Measurements from ENCODE around the gene DVL2.
"Not testable (repeated sequence)": the region's sequence is repeated elsewhere in the genome, so short reads cannot be mapped to it uniquely, and the experiment has no call there.

The DVL2 gene

DNA sequence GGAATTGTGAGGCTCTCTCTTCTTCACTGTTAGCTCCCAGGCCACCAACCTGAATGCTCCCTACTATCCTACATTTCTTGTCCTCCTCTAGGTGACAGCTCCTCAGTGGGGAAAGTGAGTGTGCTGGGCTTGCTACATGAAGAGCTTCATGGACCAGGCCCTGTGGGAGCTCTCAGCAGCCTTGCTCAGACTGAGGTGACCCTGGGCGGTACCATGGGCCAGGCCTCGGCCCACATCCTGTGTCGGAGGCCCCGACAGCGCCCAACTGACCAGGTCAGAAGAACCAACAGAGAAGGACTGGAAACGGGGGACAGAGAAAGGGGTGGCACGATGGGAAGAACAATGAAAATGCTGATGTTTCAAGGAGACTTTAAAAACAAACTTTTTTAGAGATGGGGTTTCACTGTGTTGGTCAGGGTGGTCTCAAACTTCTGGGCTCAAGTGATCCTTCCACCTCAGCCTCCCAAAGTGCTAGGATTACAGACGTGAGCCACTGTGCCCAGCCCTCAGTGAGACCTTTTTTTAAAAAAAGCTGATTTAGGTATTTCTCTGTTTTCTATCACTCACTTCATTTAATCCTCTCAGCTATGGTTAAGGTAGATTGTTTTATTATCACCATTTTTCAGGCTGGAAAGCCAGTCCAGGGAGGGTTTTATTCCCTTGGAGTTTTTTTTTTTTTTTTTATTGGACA is 22.6 kb upstream of the DVL2 start:
- DNase-seq (ENCODE audit: low read depth), result no peak

DNA sequence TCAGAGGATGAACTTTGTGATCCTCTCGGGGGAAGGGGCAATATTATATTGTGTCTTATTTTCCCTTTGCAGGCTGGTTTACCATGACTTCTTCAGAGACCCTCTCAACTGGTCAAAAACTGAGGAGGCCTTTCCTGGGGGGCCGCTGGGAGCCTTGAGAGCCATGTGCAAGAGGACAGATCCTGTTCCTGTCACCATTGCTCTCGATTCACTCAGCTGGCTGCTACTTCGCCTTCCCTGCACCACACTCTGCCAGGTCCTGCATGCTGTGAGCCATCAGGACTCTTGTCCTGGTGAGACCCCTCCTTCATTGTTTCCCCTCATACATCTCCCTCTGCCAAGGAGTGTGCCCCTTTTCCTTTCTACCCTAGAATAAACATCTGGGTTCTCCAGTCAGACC is 20.2 kb upstream of the DVL2 start:
- DNase-seq (ENCODE audit: low read depth), result no peak

DNA sequence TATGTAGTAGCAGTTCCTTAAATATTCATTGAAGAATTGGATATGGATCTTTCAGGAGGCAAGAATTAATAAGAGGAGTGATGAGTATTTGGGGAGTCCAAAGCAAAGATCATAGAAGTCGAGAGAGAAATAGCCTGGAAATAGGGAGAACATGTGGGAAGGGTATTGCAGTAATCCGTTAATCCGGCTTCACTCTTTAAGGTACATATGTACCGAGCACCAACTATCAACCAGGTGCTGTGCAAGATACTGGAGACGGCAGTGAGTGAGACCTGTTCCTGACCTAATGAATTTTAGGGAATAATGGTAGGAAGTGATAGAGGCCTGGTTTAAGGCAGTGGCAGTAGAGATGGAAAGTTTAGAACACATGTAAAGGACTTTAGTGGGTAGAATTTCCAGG is 18.8 kb upstream of the DVL2 start:
- no peak for DNase-seq (ENCODE audit: low read depth)

DNA sequence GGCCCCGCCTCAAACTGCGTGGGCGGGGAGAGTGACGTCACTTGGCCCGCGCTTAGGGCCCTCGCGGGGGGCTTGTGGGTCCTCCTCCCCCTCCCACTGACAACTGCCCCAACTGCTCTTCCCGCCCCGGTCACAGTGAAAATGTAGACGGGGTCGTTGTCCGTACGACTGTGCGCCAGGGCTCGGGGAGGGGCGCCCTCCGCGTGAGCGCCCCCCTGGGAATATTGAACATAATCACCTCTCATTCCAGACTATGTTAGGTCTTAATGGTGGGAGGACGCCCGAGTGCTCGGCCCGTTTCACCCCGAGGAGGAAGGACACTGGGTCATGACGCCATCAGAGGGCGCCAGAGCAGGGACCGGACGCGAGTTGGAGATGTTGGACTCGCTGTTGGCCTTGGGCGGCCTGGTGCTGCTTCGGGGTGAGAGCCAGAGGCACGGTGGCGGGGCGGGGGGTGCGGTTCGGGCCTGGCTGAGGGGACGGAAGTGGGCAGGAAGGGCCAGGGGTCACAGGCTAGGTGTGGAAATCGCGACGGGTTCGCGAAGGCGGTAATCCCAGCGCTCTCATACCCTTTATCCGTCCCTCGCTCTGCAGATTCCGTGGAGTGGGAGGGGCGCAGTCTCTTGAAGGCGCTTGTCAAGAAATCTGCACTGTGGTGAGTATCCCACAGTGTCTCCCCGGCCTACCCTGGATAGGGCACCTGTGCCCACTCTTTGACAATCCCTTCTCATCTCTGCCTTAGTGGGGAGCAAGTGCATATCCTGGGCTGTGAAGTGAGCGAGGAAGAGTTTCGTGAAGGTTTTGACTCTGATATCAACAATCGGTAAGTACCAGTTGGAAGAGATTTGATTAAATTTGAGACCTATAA is 18.1 kb upstream of the DVL2 start, which contains the start of gene ELP5:
Gene ELP5, plus strand, starts transcription at position 40 of the 868 bp plus-strand sequence. Its CDS starts 336 bp downstream, at position 376.
- DNase-seq (ENCODE audit: low read depth), result peak; percentile 86

DNA sequence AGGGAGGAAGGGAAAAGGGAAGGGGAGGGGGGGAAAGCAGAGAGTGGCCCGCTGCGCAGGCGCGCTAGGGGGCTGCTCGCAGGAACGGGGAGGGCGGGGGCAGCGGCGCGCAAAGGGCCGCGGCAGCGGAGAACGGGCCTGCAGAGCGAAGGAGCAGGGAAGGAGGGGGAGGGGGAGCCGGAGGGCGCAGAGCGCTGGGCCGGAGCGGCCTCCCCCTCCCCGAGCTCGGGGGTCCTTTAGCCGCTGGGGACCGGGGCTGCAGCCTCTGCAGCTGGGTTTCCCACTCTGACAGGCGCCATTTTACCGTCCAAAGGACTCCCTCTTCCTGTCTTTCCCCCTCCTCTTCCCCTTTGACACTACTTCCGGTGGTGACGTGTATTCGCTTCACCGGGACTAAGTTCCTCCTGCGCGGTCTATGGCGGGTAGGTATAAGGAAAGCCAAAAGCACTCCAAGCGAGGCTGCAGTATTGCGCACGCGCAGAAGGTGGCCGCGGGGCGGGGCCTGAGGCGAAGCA is 17.4 kb upstream of the DVL2 start, which contains the start of gene CTDNEP1:
Gene CTDNEP1, minus strand, starts transcription at position 74 of the 515 bp plus-strand sequence. CDS start 438 bp downstream, outside the sequence.
- peak; percentile 100 for DNase-seq (ENCODE audit: low read depth)

DNA sequence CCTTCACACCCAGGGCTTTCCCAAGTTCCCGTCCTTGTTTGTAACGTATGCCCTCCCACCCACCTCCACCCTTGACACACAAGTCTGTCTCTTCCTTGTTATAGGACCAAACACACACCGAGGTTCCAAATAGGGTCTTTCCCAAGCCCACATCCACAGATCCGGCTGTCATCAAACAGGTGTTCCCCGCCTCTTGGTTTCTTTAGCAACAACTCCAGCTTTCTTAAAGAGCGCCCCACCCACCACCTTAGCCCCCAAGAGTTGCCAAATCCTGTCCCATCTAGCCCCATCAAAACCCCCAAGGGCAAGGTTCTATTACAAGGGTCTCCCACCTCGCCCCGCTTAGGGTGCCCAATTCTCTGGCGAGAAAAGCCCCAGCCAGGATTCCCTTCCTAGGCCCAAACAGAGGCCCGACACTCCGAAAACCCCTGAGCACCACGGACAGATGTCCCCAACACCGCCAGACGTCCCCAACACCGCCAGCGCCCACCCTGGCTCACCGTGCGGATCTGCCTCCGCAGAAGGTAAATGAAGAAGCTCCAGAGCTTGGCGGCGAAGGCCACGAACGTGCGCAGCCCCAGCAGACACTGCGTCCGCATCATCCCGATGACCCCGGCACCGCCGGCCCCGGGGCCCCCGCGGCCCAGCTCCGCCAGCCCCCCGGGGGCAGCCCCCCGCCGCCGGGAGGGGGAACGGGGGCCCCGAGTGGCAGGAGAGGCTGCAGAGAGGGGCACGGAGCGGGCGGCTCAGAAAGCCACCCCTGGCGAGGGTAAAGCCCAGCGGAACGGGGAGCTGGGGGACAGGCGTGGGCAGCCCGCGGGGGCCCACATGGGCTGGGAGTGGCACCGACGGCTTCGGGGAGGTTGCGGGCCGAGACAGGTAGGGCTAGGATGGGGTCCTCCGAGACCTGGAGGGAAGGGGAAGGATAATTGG is 16.6 kb upstream of the DVL2 start:
- no peak for DNase-seq (ENCODE audit: low read depth)

DNA sequence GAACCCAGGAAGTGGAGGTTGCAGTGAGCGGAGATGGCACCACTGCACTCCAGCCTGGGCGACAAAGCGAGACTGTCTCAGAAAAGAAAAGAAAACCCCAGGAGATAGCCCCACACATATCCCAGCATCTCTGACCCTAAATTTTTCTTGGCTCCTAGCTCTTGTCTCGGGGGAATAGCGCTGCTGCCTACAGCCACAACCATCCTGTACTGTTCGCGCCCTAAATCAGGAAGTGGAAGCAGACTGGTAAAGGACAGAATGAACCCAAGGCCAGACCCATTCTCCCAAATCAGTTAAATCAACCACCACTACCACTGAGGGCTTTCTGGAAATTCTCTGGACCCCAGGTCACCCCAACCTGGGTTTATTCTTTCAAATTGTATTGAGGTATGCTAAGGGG is 15.5 kb upstream of the DVL2 start:
- DNase-seq (ENCODE audit: low read depth), result no peak

DNA sequence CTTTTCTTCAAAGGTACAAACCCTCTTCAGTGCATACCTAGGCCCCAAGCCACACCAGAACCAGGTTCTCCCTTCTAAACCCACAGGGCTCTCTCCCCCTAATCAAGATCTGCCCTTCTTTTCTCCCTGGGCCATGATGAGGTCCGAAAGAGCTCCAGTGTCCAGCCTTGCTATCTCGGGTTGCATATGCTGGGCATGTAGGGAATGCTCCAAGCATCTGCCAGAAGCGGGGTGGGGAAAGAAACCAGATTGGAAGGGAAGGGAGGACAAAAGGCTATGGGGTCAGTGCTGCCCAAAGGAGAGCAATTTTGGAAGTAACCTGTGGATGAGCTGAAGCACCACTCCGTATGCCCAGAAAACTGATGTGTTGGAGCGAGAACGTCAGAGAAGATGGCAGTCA is 14.9 kb upstream of the DVL2 start:
- no peak for DNase-seq (ENCODE audit: low read depth)

DNA sequence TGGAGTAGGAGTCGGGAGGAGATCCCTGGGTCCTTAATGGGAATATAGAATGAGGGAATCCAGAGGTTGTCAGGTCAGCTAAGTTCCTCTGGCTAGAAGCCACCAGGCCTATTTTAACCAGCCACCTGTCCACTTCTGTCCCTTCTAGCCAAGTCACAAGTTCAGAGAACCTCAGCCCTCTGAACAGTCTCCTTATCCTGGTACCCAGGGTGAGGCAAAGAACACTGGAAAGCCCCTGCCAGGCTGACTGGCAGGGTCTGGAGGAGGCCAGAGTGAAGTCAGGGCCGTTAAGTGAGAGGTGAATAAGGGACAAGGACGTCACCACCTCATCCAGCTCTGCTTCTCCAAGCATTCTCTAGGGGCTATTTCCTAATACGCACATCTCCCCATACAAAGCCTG is 14.5 kb upstream of the DVL2 start:
- DNase-seq (ENCODE audit: low read depth), result no peak

DNA sequence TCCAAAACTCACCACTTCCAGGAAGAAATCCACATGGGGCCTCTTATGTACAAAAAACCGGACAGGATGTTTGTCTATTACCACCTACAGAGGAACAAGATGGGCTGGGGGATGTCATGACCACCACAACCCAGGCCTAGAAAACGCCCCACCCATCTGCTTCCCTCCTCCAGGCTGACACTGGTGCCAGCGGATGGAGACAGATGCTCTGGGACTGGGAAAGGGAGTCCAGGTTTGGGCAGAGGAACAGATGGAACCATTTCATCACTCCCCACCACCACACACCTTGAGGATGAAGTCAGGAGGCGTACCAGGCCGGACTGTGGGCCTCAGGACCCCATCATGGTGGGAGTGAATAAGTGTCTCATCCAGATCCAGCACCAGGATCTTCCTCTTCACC is 12.5 kb upstream of the DVL2 start:
- no peak for DNase-seq (ENCODE audit: low read depth)

DNA sequence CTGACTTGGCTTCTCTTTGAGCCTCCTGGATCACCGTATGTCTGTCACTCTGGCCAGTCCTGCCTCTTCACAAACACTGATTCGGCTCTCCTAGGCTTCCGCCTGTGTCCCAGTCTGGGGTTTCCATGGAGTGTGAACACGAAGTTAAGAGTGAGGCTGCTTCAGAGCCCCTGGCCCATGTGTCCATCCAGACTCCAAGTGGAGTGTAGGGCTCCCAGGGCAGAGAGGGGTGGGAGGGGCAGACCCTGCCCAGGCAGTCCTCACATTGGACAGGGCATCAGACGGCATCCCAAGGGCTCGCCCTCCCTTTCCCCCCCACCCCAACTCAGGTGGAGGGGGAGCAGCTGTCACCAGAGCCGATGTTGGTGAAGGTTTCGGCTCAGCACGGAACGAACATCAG is 9.5 kb upstream of the DVL2 start:
- DNase-seq (ENCODE audit: low read depth), result not testable (repeated sequence)

DNA sequence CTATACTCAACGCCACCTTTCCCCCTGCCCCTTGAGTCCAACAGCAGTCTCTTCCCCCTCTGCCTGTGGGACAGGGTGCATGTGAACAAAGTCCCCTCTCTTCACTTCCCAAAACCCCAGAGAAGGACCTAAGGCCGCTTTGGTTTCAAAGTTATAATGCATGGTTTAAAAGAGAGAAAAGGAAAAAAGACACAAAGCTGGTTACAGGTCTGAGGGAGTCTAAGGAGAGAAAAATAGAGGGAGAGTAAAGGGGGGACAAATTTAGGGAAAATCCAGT is 9.1 kb upstream of the DVL2 start:
- no peak for DNase-seq (ENCODE audit: low read depth)

DNA sequence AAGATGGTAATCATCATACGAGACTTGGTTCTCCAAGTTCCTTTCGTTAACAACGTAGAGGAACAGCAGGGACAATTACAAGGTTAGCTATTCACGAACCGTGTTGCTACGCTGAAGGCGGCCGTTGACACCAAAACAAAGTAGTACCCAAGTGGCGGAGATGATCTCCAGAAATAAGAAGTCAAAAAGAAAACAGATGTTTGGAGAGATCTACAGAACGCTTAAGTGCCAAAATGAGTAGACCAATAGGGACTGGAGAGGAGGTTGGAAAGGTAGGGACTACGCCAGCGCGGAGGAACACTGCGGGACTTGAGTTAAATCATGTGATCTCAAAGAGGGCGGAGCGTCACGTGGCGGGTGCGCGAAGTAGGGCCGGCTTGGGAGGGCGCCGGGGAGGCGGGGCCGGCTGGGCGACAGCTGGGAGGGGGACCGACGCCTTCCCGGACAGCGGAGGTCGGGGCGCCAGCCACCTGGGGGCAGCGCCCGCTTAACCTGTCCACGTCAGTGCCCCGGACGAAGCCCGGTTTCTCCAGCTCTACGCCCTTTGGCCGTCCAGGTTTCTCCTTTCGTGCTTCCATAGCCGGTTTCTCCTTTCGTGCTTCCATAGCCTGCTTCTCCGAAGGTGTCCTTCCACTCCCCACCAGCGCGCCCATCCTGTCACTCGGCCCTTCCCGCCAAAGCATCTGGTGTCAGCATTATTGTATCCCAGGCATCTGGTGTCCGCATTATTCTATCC is 8.6 kb upstream of the DVL2 start:
- DNase-seq (ENCODE audit: low read depth), result peak; percentile 90

DNA sequence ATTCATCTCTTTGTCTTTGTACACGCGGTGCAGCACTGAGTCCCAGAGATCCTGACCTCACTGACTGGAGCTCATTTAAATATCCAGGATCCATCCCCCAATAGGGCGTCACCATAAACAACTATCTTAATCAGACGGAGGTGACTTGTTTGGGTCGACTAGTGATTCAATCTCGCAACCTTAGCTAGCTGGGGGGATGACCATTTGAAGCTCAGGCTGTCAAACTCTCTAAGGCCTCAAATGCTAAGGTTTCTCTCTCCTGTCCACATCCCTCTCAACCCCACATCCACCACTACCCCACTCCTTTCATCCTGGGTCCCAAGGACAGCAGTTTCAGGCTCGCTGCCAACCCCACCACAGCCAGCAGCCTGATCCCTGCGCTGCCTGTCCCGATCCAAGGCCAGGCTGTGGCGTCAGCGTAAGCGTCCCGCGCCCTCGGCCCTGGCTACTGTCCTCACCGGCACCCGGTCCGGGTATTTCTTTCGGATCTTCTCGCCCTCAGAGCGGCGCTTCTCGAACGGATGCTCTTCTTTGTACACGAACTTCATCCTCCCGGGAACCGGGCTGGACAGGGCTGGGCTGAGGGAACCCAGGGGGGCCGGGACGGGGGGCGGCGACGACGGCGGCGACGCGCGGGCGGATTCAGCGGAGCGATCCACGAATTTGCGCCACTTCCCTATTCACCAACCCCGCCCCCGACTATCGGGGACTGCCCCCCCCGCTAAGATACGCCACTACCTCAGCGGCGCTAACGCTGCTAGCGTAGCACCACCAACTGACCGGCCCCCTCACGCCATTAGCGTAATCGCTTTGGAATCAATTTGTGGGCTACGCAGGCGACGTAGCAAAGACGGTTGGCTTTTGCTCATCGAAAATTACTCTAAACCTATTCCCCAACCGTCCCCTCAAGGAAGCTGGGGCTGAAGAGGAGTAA is 7.7 kb upstream of the DVL2 start, which contains the start of gene GABARAP:
Gene GABARAP, minus strand, starts transcription at position 667 of the 934 bp plus-strand sequence. Its CDS starts 119 bp downstream, at position 548.
- peak; percentile 84 for DNase-seq (ENCODE audit: low read depth)

DNA sequence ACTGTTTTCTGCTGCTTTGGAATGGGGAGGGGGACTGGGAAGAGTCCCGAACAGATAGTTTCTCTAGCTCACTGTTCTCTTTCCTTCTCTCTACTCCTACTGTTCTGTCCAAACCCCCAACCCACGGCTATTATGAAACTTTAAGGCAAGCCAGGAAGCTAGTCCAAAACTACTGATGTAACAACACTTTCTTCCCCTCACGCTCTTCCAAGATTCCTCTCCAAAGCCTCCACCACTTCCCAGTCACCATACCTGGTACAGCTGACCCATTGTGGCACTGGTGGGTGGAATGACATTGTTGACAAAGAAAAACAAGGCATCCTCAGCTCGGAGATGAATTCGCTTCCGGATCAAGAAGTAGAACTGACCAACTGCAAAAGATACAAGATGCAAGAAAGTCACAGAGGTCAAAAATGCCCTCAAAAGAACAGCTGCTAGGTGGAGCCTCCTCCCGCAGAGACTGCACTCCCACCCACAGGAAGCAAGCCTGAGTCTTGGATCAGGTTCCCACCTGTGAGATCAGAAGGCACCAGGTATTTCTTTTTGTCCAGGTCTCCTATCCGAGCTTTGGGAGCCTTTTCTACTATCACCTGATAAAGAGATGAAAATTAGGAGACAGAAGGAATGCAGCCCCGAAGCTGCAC is 6.9 kb upstream of the DVL2 start:
- no peak for DNase-seq (ENCODE audit: low read depth)

DNA sequence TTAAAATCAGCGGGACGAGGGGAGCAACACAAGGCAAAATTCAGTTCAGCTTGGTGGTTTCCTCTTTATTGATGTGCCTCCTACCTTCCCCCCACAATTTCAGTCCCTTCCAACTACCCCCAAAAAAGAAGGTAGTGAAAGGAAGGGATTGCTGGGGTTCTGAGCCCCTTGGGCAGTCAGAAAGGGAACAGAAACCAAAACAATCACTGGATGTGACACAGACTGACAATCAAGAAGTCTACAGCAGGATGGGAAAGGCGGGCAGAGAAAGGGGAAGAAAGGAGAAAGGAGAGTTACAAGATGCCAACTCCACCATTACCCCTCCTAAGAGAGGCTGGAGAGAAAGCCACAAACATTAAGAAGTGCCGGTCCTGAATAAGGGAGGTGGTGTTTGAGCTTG is 6.1 kb upstream of the DVL2 start:
- no peak for DNase-seq (ENCODE audit: low read depth)

DNA sequence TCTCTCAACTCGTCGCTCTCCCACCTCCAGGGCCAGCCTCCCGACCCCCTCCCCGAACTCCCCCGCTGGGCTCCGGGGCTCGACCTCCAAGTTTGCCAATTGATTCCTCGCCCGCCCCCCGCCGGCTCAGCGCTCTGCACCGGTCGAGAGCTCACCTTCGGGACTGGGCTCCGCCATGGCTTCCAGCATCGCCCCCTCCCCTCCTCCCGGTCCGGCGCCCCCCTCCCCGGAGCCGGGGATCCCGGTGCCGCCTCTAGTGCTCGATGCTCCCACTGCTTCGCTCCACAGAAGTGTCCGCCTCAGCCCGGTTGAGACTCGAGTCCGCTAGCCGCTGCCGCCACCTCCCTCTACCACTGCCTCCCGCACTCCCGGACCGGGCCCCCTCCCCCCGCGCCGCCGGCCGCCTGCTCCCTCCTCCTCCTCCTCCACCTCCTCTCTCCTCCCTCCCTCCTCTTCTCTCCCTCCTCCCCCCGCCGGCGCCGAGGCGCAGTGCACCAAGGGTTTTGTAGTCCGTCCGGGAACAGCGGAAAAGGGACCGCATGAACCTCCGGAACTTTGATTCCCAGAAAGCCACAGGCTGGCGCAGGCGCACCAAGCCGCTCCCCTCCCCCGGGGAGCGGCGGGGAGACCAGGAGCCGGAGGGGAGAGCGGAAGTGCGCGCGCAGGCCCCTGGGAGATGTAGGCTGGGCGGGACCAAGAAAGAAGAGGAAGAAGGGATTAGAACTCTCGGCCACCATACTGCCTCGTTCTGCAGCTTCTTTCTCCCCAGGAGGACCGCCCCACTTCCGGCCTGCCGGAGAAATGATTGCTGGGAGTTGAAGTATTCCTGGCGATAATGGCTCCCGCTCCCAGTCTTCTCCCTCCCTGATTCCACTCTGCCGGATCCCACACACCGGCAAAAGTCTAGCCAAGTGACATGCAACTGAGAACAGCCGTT is 5.0 kb upstream of the DVL2 start, which contains the start of gene PHF23:
Gene PHF23, minus strand, starts transcription at position 367 of the 937 bp plus-strand sequence. Its CDS starts 178 bp downstream, at position 189.
- DNase-seq (ENCODE audit: low read depth), result peak; percentile 99

DNA sequence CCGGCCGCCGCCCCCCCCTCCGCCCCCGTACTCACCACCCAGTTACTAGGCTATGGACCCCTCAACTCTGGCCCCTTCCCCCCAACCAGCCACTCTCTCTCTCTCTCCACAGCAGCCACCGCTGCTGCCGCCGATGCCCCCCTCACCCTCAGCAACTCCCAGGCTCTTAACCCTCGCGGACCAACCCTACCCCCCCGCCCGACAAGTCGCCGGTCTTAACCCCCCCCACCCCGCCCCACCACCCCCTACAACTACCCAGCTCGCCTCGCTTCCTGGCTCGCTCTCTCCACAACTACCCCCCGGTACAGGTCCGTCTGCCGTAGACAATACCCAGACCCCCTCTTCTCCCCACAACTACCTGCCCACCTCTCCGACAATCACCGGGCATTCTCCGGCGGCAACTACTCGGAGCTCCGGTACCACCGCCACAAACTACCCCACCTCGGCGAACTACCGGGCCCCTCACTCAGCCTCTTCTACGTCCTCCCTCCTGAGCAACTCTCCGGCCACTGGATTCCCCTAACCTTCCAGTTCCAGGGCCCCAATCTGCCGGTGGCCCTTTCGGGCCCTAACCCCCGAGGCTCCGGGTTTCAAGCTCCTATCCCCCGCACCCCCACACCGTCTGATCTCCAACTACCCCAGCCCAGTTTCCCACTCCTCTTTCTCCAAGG is 4.2 kb upstream of the DVL2 start:
- DNase-seq (ENCODE audit: low read depth), result no peak

All from GM04504 (cell line).